Bone marrow (tissue), 2 donors: ENCODE data around the gene TFEB.

Source experiments
- DNase-seq, 2 donors: peaks; one replicate each; lab custom pipeline; 2025; lab: John Stamatoyannopoulos, UW

The TFEB gene

DNA sequence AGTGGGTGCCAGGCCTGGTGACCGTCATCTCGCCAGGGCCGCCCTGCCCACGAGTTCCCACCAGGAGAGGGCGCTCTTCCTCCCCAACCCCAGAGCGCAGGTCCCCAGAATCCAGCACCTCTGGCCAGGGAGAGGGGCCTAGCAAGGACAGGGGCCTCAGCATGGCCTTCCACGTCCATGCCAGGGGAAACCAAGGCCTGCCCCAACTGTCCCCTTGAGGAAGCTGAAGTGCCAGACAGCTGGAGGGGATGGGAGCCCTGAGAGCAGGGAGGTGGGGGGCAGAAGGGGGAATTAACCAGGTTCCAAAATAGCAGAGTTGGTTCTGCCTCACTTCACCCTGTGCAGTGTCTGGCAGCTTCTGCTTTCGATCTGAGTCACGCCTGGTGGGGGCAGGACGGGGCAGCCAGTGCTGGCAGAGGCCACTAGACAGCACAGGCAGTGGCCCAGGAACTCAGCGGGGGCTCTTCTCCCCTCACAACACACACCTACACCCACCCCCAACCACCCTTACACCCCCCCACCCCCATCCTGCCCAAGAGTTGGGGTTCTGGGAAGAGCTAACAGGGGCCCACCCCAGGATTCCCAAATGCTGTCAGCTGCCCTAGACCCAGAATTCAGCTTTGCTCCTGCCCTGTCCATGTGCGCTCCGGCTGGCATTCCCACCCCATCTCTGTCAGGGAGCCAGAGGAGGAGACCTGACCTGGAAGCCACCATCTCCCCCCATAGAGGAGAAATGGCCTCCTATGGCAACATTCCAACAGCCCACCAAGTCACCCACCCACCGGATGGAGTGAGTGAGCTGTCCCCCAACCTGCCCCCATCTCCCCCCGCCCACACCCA lies 29.2 kb downstream of the TFEB start:
- peak; percentile 82 to 85 for DNase-seq

DNA sequence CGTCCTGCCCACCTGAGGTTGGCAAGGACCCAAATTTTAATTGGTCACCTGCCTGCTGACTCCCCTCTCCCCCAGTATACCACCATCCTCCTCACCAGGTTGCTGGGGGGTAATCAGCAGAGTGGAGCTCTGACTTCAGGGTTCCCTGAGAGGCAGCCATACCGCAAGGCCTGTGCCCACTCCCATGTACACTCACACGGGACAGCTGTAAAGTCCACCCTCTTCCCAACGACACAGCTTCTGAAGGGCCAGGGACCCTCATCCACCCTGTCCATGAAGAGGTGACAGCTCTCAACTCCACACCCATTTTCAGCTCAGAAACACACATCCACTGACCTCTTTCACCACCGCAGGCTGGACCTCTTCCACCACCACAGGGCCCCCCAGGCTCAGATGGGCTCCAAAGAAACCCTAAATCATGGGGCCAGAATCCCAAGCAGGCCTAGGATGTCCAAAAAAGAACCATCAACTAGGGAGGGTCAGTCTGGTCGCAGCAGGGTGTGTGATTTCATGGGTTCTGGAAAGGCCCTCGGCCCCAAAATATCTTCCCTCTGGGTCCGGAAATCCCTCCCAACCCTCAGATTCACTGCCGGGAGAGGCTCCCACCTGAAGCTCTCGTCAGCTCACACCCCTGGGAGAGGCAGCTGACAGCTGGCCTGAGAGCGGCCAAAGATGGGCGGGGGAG lies 30.0 kb downstream of the TFEB start:
- no peak for DNase-seq

DNA sequence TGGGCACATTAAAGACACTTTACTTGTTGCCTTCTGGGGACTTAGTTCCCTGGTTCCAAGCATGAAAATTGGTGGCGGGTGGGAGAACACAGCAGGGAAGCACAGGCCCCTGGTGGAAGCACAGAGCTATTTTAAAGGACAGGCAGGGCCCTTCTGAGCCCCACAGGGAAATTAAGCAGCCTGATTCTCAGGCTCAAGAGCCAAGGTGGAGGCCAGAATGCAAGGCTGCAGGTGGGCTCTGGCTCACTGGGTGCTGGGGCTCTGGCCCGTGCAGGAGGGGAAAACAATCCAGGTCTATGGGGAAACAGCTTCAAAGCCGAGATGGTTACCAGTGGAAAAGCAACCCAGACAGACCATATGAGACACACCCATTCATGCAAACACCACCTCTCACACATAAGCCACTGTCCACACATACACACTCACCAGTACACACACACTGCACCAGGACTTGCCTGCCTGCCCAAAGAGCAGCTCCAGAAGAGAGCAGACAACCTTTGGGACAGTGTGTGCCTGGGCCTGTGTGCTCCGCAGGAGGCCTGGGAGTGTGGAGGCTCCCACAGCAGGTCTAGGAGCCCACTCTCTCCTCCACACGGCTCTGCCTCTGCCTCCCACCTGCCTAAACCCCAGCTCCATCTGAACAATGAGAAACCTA lies 30.6 kb downstream of the TFEB start:
- no peak for DNase-seq

DNA sequence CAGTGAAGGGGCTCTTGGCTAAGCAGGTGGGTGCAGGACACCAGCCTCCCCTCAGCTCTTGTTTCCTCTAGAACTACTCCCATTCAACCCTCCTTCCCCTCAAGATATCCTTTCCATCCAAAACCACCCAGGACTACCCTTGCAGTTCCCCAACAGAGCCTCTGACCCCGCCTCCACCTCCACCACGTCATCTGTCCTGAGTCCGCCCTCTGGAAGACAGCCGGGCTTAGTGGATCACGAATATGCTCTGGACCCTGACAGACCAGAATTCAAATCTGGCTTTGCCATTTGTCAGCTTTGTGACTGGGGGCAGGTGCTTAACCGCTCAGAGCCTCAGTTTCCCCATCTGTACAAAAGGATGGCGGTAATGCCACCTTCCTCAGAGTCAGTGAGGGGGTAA lies 31.4 kb downstream of the TFEB start:
- no peak for DNase-seq

DNA sequence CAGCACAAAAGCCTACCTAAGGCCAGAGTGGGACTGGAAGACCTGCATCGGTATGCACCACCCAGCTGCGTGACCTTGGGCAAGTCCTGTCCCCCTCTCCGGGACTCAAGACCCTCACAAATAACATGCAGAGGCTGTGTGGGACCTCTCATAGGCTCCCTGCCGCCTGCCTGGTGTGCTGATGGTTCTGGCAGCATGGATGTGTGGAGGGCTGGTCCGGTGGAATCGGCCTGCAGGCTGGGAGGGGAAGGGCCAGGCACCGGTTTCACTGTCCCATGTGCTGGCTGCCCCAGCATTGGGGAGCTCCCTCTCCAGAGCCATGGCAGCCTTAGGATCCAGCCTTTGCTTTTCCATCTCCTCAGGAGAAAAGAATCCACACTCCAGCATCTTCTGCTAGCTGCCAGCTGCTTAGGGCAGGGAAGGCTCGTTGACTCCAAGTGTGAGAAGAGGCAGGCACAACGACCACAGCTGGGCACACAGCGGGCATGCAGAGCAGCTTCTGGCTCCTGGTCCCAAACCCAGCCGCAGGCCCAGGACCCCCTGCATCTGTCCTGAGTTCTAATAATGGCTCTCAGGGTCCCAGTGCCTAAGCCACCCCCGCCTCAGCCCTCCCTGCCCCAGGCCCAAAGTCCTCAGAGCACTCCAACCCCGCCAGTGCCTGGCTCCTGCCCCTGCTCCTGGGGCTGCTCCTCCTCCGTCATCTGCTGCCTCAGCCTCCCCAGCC lies 32.5 kb downstream of the TFEB start:
- no peak for DNase-seq

DNA sequence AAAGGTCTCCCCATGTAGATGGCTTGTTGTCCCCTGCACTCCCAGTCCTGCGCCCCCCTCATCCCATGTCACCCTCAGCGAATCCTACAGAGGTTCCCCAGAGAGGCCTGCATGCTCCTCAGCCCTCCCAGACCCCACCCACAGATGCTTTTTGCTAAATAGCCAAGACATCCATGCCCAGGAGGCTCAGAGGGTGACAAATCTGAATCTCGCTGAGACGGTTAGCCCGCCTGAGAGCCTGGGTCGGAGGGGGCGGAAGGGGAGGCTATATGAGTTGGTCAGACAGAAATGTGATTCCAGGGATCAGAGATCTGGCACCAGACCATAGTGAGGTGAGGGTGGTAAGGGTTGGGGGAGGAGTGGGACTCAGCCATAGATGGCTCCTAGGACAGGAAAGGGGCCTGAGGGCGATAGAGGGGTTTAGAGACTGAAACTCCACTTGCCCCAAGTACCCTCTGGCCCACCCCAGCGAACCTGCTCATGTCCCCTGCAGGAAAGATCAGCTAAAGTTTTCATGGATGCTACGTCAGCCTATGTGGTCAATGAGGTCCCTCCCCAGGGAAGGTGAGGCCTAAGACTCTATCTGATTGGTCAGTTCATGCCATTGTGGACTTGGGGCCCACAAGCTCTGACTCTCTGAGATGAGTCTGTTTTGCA lies 33.2 kb downstream of the TFEB start:
- DNase-seq = no peak

DNA sequence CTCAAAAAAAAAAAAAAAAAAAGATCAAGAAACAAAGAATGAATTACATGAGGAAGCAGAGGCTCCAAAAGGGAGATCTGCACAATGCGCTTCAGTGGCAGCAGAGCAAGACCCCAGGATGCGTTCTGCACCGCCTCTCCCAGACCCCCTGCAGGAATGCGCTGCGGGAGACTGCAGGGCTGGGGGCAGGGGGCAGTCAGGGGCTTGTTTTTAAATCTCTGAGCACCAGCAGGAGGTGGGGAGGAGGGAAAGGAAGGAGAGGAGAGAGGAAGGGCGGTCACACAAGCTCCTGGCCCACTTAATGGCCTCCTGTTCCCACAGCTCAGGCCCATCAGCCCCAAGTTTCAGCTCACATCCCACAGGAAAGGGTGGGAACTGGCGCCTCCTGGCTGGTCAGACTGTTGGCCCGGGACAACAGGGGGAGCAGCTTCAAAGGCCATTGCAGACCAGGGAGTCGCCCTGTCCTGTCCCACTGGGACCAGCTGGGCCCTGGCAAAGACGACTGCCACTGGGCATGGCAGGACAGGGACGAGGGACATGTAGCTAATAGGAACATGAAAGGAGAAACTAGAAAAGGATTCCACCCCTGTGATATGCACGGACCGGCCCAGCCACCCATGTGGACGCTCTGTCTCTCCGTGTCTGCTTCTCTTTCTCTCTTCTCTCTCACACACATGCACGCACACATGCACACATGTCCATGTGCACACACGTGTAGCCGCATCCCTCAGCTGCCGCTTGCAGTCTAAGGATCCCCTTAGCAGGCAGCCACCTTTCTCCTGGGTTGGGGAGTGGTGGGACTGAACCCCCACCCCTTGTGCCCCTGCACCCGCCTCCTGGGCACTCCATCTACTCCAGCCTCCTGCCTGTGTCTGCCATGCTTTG lies 34.7 kb downstream of the TFEB start:
- DNase-seq = no peak

DNA sequence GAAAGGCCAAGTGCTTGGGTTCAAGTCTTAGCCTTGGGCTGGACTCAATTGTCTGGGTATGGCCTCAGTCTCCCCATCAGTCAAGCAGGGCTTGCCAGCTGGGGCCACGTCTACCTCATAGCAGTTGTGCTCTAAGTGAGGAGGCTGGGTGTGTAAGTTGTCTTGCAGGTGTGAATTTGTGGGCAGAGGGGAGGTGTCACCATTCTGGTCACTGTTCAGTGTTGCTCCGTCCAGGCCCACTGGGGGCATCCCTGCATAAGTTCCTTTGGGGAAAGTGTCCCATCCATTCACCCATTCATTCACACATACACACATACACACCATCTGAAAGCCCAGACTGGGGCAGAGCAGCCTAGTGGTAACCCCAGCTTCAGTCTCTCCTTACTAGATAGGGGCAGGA lies 36.3 kb downstream of the TFEB start:
- no peak for DNase-seq

DNA sequence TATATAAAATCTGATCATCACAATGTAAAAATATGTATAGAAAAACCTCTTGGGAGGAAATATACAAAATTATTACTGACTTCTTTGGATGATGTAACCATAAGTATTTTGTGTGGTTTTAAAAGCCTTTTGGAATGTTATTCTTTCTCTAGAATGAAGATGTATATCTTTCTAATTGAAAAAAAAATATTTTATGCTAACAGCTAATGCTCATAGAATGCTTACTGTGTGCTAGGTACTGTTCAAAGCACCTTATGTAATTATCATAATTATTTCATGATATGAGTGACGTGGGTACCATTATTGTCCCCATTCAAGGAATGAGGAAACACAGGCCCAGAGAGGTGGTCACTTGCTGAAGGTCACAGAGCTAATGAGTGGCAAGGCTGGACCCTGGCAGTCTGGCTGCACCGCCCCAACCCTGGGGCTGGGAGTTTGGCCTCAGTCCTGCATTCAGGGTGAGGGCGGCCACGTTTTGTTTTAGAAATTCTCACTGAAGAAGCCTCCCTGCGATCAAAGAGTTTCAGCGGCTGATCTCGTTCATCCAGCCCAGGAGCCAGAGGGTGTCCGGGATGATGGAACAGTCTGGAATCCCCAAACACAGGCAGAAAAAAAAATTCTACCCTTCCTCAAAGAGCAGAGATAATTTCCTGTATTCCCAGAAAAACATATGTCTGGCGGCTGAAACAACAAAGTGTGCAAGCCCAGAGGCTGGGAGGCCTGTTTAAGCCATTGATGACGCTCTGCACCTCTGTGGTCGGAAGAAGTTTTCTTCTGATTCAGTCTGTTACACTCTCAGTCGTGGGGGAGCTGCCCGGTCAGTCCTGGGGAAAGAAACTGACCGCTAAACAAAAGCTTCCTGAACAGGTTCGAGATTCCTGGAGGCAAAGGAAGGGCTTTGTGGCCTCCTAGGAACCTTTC lies 37.3 kb downstream of the TFEB start:
- DNase-seq = no peak

DNA sequence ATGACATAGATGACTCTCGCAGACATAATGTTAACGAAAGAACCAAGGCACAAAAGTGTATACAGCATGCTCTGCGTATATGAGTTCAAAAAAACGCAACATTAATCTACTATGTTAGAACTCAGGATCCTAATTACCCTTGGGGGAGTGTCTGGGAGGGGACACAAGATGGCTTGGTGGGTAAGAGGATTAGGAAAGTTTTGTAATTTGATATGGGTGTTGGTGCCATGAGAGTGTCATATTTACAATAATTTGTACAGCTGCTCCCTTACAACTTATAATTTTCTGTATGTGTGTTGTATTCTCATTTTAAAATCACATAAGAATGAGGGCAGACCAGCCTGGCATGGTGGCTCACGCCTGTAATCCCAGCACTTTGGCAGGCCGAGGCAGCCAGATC lies 38.6 kb downstream of the TFEB start:
- no peak for DNase-seq

DNA sequence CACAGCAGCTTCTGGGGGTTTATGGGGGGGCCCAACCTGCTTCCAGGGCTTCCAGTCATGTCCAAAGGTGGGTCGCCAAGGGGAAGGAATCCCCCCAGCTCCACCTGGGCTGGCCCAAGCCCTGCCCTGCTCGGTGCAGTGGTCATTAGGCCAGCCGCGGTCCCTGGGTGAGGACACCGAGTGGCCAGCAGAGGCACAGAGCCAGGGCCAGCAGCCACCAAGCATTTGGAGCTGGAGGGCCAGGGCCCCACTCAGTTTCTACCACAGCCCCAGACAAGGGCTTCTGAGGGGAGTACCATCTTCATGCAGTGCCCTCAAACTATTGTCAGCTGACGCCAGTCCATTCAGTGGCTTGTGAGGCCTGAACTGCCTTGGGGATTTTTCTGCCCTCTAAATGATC lies 39.6 kb downstream of the TFEB start:
- no peak for DNase-seq

DNA sequence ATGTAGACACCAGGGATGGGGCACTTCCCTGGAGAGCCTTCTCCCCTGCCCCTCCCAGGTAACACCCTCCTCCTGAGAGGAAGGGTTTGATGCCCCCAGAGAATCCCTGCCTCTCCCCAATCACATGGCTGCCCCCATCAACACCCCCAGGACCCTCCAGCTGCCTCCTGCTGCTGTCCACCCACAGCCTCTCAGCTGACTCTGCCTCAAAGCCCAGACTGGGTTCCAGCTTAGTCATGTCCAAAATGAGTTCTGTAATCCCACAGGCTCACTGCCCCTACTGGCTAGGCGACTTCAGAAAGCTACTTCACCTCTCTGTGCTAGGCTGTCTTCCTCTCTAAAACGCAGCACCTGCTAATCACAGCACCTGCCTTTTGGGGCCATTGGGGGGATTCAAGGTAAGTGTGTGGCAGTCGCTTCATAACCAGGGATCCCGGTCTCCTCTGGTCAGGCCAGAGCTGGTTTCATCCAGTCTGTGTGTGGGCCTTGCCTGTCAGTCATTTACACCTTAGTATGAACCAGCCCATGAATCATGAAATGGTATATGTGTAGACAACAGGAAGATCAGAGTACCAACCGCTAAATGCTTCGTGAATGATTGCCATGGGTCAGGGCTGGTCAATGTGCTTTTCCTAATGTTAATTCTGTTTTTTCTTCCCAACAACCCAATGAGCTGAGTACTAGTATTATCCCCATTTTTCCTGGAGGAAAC lies 40.4 kb downstream of the TFEB start:
- DNase-seq = no peak

DNA sequence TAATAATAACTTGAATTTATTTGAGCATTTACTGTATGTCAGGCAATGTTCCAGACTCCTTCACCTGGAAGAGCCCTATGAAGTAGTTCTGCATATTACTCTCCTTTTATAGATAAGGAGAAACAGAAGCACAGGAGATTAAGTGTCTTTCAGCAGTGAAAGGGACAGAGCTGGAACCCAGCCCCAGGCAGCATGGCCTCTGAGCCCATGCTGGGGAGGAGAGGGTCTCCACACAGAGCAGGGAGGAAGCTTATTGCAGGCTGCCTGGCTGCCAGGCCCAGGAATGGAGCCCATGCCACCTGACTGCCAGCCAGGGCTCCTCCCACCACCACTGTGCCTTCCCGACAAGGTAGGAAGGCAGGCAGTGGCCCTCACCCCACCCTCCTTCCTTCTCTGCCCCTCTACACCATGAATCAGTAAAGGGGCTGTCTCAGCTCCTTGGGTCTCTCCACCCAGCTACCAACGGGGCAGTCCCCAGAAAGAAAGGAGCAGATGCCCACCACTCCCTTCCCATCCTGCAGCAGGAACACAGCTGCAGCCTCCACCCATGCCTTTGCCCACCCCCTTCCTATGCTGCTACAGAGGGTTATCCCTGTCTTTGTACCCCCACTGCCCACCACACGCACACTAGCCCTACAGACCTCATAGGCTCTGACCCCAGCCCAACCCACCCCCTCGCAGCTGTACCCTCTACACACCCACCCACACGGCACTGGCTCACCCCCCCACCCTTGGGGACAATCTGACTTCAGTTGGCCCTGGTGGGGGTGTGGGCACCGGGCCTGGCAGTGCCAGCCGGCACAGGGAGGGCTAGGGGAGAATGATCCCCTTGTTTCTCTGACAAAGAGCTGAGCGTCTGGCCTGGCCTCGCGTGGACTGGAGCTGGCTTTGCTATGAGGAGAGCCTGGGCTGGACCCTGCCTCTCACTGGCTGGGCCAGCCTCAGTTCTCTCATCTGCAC lies 41.8 kb downstream of the TFEB start:
- DNase-seq = no peak

DNA sequence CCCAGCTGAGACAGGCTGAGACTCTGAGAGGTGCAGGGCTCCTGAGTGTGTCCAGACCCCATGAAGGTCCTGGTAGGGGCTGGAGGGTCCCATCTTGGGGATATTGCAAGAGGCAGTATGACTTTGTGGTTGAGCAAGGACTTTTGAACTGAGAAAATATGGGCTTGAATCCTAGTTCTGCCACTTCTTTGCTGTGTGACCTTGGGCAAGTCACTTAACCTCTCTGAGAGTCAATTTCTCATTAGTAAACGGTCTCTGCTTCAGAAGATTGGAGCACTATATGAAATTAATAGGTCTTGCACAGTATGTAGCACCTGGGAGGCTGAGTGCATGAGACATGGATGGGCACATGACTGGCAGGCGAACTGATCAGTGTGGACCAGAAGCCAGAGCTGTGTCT lies 42.7 kb downstream of the TFEB start:
- DNase-seq = no peak

DNA sequence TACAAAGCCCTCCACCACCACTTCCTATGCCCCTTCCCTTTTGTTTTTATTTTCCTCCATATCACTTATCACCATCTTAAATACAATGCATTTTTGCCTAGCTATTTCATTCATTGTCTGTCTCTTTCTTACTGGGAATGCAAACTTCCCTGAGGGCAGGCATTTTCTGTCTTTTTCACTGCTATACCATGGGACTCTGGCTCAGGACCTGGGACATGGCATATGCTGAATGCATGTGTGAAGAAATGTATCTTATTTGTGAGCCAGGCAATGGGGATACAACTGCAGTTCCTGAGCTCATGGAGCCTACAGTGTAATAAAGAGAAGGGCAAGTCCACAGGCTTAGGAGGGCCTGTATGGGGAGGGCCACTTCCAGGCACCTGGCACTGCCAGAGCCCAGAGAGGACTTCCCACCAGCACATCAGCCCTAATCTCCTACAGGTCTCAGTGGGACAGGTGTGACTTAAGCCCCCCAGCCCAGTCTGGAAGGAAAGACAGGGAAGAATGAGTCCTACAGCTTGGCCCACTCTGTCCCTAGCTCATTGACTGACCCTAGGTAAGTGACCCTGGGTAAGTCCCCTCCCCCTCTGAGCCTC lies 43.2 kb downstream of the TFEB start:
- no peak for DNase-seq

DNA sequence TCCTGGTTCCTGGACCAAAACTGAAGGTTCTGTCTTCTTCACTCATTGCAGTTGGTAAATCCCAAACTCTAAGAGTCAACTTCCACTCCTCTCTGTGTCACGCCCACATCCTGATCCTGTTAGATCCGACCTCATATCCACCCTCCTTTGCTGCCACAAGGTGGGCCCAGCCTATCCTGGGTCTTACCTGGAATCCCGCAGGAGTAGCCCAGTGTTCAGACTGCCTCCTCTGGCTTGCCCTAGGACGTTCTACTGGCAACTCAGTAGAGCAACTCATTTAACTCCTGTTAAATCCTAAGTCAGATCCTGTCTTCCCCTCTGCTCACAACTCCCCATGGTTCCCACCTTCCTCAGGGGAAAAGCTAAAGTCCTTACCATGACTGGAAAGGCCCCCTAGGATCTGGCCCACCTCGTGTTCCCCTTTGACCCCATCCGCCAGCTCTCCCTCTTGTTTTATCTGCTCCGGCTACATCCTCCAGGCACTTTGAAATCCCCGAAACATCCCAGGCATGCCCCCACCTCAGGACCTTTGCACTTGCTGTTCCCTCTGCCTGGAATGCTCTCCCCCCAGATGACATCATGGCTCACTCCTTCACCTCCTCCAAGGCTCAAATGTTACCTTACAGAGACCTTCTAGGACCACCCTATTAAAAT lies 43.9 kb downstream of the TFEB start:
- no peak for DNase-seq
